ENCODE data around the gene COL8A2.

- TF ChIP-seq CTCF (conservative IDR thresholded peaks at IDR 0.05; ENCODE audit: low read length) (no peak), EZH2phosphoT487 (IDR thresholded peaks at IDR 0.05; ENCODE audit: borderline replicate concordance) (no peak)
Measured at GRCh38 chr1:36159614-36160387, 34.8 kb upstream of the COL8A2 start.
